ENCODE results near the gene POR. TPM values are rescaled to one million over a fixed set of nuclear protein-coding genes. Genes with fewer than 3 reads are reported as not detected.

POR gene
- total RNA-seq, 1 experiment from 2014 or later: 151 TPM

GRCh38 chr7:75966190-75966961 is 51.4 kb downstream of the POR start (continued):
- TF ChIP-seq AFF4 (CRISPR knock-in tag; IDR thresholded peaks at IDR 0.05; ENCODE audit: borderline replicate concordance) (no peak), NR3C1 (CRISPR knock-in tag; conservative IDR thresholded peaks at IDR 0.05; ENCODE audit: low read depth) (no peak), GABPB1 (CRISPR knock-in tag; IDR thresholded peaks at IDR 0.05) (no peak), RORB (CRISPR knock-in tag; IDR thresholded peaks at IDR 0.05) (no peak), USF1 (CRISPR knock-in tag; IDR thresholded peaks at IDR 0.05) (no peak), NR2C2 (CRISPR knock-in tag; IDR thresholded peaks at IDR 0.05) (no peak)

DNA sequence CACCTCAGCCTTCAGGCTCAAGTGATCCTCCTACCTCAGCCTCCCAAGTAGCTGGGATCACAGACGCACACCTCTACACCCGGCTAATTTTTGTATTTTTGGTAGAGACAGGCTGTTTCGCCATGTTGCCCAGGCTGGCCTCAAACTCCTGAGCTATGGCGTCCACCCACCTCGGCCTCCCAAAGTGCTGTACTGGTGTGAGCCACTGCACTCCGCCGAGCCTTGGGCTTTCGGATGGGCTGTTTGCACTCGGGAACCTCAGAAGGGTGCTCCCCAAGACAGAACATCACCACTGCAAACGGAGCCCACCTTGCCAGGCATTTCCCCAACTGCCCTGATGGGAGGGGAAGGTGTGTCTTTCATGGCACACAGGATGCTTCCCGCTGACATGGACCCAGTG is 52.1 kb downstream of the POR start:
- ATAC-seq: no peak
- POLR2A ChIA-PET: no interaction called here

DNA sequence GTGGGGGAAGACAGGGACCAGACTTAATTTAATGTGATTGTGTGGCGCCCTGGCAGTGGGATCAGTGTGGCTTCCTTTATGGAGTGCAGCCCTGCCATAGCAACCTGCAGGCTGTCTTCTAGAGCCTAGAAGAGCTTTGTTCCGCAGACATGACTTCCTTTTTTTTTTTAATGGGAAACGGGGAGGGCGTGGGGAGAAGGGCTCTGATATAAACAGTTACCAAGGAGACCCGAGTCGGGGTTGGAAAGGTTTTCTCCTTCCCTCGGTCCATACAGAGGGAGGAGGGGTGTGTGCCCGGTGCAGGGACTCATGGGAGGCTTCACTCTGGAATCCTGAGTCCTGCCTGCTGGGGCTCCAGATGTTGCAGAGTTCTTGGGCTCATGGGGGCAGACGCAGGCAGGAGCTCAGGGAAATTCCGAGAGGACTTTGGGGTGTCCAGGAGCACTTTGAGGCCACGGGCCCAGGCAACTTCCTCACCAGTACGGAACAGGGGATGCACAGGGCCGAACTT is 52.6 kb downstream of the POR start:
- no peak for DNase-seq (ENCODE audit: low spot score)
- no peaks in the 10 kb centered on the region; the same call in 1 of the 2 replicates for H3K27me3 Mint-ChIP-seq (ENCODE audit: low read depth)
- H3K4me1 Mint-ChIP-seq: no peaks in the 10 kb centered on the region
- H3K27ac Mint-ChIP-seq: peak overlapping the region; percentile 36; the same call in 1 of the 2 replicates
- peaks cover 14% of the 10 kb centered on the region for H3K36me3 Mint-ChIP-seq
- H3K9me3 Mint-ChIP-seq: no peaks in the 10 kb centered on the region
- H3K4me3 Mint-ChIP-seq: no peak overlapping the region
- ChIA-PET CTCF (interaction anchor here (1.4 kb wide), 1 partner anchor 53 kb away, joined by 4 read pairs; no protein-coding TSS in a partner anchor), POLR2A (no interaction called here)
- ATAC-seq: no peak
- TF ChIP-seq E2F4 (CRISPR knock-in tag; IDR thresholded peaks at IDR 0.05; ENCODE audit: borderline replicate concordance, low read depth) (no peak), NFE2L1 (CRISPR knock-in tag; IDR thresholded peaks at IDR 0.05) (no peak), OVOL2 (CRISPR knock-in tag; IDR thresholded peaks at IDR 0.05; ENCODE audit: borderline replicate concordance) (no peak), TEAD4 (CRISPR knock-in tag; IDR thresholded peaks at IDR 0.05) (no peak), GRHL2 (CRISPR knock-in tag; IDR thresholded peaks at IDR 0.05; ENCODE audit: insufficient replicate concordance, severe bottlenecking) (no peak), EMX1 (CRISPR knock-in tag; IDR thresholded peaks at IDR 0.05) (no peak), ZNF138 (CRISPR knock-in tag; conservative IDR thresholded peaks at IDR 0.05) (no peak), FOXP1 (CRISPR knock-in tag; IDR thresholded peaks at IDR 0.05; ENCODE audit: borderline replicate concordance) (no peak), ZNF232 (CRISPR knock-in tag; IDR thresholded peaks at IDR 0.05) (no peak), MLX (CRISPR knock-in tag; IDR thresholded peaks at IDR 0.05) (no peak), GABPB1 (CRISPR knock-in tag; IDR thresholded peaks at IDR 0.05) (no peak), ESRRA (CRISPR knock-in tag; IDR thresholded peaks at IDR 0.05; ENCODE audit: borderline replicate concordance) (no peak), TP53 (CRISPR knock-in tag; IDR thresholded peaks at IDR 0.05) (no peak), MYBL2 (CRISPR knock-in tag; IDR thresholded peaks at IDR 0.05) (no peak)
- TF ChIP-seq, protein P1, sequence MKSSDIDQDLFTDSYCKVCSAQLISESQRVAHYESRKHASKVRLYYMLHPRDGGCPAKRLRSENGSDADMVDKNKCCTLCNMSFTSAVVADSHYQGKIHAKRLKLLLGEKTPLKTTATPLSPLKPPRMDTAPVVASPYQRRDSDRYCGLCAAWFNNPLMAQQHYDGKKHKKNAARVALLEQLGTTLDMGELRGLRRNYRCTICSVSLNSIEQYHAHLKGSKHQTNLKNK (CRISPR knock-in tag; IDR thresholded peaks at IDR 0.05): no peak
- TF ChIP-seq, protein P2, sequence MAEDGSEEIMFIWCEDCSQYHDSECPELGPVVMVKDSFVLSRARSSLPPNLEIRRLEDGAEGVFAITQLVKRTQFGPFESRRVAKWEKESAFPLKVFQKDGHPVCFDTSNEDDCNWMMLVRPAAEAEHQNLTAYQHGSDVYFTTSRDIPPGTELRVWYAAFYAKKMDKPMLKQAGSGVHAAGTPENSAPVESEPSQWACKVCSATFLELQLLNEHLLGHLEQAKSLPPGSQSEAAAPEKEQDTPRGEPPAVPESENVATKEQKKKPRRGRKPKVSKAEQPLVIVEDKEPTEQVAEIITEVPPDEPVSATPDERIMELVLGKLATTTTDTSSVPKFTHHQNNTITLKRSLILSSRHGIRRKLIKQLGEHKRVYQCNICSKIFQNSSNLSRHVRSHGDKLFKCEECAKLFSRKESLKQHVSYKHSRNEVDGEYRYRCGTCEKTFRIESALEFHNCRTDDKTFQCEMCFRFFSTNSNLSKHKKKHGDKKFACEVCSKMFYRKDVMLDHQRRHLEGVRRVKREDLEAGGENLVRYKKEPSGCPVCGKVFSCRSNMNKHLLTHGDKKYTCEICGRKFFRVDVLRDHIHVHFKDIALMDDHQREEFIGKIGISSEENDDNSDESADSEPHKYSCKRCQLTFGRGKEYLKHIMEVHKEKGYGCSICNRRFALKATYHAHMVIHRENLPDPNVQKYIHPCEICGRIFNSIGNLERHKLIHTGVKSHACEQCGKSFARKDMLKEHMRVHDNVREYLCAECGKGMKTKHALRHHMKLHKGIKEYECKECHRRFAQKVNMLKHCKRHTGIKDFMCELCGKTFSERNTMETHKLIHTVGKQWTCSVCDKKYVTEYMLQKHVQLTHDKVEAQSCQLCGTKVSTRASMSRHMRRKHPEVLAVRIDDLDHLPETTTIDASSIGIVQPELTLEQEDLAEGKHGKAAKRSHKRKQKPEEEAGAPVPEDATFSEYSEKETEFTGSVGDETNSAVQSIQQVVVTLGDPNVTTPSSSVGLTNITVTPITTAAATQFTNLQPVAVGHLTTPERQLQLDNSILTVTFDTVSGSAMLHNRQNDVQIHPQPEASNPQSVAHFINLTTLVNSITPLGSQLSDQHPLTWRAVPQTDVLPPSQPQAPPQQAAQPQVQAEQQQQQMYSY (CRISPR knock-in tag; IDR thresholded peaks at IDR 0.05): no peak

More for the DNA sequence above, 52.1 kb downstream of the POR start:
- H3K9me3 Mint-ChIP-seq: no peaks in the 10 kb centered on the region
- peaks cover 9% of the 10 kb centered on the region for H3K36me3 Mint-ChIP-seq
- CTCF ChIA-PET: interaction anchor here (1.3 to 1.4 kb wide), 2 partner anchors 53 to 101 kb away, joined by 4 read pairs; no protein-coding TSS in a partner anchor
- no peak overlapping the region for H3K4me3 Mint-ChIP-seq
- peak overlapping the region; percentile 36; the same call in 1 of the 2 replicates for H3K27ac Mint-ChIP-seq
- no peak for TF ChIP-seq ZNF423 (CRISPR knock-in tag; IDR thresholded peaks at IDR 0.05)
- no peak for TF ChIP-seq ZNF317 (CRISPR knock-in tag; IDR thresholded peaks at IDR 0.05; ENCODE audit: borderline replicate concordance, low read depth)
- H3K27me3 Mint-ChIP-seq (ENCODE audit: low read depth): no peaks in the 10 kb centered on the region; the same call in 1 of the 2 replicates
- no peak for DNase-seq (ENCODE audit: low spot score)
- H3K4me1 Mint-ChIP-seq: no peaks in the 10 kb centered on the region

All from WTC11 (cell line).